COLO829 (cell line): Measurements from ENCODE around the gene ZFHX3.

ENCODE experiments used
- DNase-seq: peaks from one replicate; pipeline ENCODE4 v3.0.0; 2012; ENCODE audit warnings: low spot score

The ZFHX3 gene

DNA sequence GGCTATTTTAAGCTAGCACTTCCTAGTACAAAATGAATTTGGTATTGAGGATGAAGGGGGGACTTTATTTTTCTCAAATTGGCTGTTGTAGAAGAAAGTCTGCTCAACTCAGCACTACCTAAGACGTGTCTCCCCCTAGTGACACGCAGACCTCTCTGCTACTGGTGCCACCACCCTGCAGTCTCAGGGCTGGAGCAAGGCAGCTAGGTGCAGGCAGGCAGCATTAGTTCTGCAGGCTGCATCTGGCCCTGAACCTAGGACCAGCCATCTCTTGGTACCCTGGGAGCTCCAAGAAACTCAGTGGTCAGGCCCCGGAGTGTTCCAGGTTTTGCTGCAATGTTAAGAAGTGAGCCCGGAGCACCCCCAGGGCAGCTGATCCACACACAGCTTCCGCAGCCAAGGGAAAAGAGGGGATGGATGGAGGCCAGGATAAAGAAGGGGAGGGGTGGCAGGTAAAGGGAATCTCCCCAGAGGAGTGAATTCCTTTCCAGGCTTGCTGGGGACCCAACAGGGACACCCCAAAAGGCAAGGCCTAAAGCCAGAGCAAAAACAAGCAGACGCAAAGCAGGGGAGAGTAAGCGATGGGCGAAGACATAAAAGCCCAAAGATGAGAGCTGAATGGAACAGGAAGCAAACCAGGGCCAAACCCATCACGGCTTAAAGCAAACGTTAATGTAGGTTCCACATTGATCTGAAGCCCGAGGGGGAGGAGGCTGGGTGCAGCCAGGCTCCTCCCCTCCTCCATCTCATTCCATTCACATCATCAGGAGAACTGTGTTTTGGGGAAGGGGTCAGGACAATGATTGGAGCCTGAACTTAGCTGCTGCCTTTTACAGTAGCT lies 200.5 kb downstream of the ZFHX3 start:
- no peak for DNase-seq

DNA sequence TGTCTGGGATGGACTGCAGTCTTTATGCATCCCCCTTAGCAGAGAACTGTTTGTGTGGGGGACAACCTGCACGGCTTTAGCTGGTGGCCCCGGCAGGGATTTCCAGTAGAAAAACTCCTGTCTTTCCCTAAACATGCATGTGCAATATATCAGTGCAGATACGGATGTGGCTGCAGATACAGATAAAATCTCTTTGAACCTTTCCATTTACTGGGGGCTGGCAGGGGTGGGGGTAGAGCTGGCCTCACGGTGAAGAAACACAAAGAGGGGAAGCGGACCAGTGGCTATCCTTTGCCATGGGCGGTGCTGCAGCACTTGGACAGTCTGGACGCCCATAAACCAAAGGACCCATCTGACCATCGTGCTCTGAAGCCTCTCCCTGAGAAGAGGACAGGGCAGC lies 201.3 kb downstream of the ZFHX3 start:
- DNase-seq, result no peak

DNA sequence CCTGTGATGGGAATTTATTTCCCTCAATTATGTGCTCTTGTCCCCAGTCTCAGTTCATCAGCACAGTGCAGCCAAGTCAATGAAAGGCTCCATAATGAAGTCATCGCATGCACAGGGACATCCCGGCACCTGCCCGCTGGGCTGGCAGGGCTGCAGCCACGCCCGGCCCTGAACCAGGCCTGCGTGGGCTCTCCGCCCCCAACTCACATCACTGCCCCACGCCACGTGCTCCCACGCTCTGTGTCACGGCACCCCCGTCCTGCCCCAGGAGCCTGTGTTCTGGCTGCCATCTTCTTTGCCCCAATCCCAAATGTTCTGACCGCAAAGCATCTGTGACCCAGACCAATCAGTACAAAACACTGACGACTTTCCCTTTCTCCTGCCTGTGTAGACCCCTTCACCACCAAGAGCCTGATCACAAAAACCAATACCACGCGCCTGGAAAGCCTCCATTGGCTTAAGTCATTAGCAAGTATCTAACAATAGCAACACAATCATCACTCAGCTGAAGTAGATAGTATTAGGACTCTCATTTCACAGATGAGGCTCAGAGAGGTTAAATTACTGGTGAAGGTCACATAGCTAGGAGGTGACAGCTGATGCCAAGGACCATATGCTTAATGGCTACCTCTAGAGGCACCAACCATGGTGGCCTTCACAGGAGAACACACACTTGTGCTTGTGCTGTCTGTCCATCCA lies 202.5 kb downstream of the ZFHX3 start:
- DNase-seq, result no peak

DNA sequence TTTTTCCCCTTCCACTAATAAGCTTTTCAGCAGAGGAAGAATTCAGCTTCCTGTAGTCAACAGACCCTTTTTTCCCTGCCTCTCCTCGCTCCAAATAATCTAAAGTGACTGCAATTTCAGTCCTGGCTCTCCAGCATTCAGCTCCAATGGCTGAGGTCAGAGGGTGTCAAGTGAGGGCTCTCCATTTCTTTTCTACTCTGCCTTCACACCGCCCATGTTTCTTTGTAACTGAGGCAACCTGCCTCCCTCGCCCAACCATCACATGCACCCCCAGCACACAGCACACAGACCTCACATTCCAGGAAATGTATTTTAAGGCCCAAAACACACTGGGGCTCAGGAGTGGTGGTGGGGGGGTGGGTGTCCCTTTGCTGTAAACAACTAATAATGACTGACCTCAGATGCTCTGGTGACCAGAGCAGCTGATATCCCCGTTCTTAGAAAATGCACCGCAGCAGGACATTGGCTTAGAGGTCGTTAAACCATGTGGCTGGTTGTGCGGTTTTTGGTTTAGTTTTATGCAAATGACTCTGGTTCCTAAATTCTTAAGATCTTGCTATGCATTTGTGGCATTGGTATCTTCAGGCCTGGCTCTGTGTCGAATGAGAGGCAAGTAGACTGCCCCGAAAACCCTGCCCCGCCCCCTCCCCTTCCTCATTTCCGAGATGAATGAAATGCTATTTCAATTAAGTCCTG lies 203.6 kb downstream of the ZFHX3 start:
- no peak for DNase-seq

DNA sequence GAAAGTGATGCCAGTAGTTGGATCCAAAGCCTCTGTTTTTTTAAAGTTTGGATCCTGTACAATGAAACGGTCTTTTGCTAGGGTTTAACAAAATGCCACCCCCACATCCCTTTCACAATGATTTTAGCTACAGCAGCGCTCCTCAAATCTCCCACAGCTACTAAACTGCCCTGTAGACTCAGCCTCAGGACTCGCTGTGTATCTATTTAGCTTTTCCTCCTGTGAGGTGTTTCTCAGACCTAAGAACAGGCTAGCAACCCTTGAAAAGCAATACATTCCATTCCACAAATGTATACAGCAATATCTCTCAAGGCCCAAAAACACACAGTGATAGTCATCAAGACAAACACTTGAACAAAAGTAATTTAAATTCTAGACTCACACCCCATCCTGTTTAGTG lies 206.4 kb downstream of the ZFHX3 start:
- DNase-seq, result no peak

DNA sequence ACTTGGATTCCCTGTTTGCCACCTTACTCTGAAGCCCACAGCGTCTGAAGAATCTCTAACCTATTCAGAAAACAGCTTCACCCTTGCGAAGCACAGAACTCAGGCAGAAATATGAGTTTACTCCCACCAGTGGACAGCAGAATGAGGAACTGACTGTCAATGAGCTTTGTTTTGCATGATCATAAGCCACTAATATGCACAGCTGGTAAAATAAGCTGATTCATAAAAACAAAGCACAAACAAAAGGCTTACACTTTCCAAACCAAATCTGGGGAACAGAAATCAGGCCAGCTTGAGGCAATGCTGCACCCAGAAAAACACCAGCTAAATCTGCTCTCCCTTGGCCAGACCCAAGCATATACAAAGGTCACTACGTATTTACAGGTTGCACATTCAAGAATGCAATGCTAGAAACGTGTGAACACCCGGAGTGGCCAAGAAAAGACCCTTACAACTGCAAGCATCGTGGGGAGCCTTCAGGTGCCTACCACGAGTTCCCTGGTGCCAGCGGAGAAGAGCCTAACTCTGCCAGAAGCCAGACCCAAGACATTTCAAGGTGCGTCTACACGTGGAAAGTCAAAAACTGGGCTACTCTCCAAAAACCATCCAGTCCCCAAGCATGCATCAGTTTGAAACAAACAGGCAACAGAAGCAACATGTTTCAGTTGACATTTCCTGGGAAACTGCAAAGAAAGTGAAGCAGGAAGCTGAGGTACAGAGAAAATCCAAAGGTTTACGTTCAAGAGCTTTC lies 207.1 kb downstream of the ZFHX3 start:
- no peak for DNase-seq

DNA sequence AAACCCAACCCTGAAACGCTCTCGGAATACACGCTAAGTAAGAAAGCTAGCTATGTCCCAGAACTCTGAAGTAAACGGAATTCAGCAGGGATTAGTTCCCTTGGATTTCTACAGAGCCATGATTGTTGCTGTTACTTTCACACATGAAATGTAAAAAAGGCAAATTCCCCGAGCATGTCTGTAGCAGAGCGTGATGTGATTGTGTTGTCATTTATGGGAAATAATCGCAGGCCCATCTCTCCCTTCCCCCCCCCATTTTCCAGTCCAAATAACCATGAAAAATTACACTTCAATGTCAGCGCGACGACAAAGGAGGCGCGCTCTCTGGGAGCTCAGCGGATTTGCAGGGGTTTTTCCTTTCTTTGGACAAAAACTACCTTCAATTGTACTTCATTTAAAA lies 209.0 kb downstream of the ZFHX3 start:
- no peak for DNase-seq

DNA sequence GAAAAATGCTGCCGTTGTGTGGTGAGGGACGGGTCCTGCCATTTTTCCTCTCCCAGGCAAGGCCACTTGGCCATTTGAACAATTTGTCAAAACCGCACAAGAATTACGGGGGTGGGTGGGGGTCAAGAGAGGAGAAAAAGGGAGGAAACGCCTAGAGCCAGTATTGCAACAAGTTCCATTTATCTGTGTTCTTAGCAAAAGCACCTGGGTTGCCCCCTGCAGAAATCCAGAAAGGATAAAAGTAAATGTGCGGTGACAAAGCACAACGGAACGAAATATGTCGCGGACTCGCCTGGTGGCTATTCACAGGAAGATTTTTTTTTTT lies 209.4 kb downstream of the ZFHX3 start:
- no peak for DNase-seq

DNA sequence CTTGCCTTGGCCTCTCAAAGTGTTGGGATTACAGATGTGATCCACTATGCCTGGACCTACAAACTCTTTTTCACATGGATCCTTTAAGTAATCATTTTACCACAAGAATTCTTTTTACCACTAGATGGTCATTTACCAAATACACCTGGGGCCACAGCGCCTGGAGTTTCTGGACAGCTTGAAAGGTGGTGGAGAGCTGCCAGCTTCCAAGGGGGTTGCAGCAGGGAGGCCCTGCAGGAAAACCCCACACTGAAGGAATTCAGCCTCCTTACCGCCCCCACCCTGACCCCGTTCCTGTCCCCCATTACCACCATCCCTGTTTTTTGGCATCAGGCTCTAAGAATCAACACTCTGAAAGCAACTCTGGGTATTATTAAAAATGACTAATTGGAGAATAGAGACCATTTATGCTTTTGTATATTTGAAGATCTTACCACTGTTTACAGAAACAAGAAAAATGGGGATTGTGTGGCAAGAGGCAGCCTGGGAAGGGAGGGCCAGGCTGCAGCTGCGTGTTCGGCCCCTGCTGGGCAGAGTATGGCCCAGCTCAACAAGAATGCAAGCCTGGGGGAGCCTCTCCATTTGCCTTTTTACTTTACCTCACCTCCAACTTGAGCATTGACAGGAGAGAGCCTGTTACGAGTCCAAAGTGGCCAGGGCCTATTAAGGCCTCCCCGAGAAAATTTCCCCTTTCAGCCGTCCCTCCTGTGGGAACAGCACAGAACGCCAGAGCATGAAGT lies 209.9 kb downstream of the ZFHX3 start:
- DNase-seq, result no peak

DNA sequence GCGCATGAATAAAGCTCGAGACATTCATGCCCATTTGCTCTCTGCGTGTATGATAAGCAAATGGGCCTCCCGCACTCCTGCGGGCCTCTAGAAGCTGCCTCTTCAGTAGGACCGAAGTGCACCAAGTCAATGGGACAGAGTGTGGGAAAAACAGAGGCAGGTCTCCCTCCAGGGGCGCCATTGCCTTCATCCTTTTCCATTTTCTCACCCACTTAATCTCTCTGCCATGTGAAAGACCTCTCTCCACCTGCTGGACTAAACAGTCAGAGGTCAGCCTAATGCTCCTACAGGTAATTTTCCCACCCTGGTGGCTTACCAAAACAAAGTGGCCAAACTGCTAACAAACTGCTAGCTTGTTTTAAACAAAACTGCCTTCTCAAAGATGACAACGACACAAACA lies 210.9 kb downstream of the ZFHX3 start:
- no peak for DNase-seq

DNA sequence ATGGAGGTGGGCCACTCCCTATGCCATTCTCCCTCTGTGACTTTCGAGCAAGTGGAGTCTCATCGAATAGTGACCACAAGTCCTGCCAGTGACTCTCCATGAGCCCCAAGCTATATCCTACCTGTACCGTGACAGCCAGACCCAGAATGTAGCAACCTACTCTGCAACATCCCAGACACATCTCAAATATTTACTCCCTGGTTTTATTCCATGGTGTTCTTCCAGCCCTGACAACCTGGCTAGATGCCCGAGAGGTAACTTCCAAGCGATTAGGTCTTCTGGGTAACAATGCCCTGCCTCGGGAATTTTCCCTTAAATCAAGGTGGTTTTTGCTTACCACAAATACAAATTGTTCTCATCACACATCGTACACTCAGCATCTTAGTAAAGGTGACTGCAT lies 211.7 kb downstream of the ZFHX3 start:
- DNase-seq, result no peak

DNA sequence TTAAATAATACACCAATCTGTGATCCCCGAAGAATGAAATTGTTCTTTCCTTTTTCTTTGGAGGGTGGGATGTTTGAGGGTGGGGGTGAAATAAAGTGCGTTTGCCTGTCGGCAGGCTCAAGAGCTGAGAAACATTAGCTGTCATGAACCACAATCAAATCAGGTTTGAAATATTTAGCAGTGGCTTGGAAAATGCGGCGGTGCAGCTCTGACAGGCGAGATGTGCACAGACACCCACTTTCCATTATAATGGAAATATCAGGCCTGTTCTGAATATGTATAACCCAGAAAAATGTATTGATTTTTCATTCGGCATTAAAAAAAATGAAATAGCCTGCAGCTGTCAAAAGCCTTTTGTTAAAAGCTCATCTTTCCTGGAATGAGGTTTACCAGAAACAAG lies 212.8 kb downstream of the ZFHX3 start:
- DNase-seq, result no peak

DNA sequence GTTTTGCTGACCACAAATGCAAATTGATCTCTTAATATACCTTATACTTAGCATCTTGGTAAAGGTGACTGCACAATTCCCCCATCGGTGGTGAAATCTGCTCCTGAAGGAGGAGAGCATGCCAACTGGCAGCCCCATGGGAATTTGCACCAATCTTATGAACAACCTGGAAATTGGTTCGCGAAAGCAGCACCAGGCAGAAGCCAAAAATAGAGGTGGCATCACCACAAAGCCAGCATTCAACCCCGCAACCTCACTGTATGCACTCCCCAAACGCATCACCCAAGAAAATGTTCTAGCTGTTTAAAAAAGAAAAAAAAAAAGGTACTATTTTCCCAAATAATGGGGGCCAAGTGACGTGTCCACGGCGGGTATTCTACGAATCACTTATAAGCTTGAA lies 213.4 kb downstream of the ZFHX3 start:
- DNase-seq, result no peak

DNA sequence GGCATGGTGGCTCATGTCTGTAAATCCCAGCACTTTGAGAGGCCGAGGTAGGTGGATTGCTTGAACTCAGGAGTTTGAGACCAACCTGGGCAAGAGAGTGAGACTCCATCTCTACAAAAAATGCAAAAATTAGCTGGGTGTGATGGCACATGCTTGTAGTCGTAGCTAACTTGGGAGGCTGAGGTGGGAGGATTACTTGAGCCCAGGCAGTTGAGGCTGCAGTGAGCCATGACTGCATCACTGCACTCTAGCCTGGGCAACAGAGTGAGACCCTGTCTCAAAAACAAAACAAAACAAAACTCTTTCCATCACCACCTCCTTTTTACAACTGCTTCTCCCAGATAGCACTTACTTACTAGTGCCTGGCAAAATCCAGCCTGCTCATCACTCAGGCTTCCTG lies 214.0 kb downstream of the ZFHX3 start:
- no peak for DNase-seq

DNA sequence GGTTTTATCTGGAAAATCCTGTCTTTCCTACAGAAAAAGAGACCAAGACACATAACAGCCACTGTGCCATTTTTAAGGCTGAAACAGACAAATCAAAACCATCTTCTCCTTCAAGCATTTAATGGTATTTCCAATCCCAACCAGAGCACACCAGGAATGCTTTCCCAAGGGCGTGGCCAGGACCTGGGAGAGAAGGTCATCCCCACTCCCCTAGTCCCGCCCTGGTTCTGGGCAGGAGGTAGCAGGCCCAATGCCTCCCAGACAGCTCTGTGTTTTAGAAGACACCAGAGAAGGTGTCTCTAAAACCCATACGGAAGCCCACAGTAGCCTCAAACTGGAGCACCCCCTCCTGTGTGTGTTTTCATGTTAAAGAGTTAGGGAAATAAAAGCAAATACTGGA lies 214.4 kb downstream of the ZFHX3 start:
- no peak for DNase-seq

DNA sequence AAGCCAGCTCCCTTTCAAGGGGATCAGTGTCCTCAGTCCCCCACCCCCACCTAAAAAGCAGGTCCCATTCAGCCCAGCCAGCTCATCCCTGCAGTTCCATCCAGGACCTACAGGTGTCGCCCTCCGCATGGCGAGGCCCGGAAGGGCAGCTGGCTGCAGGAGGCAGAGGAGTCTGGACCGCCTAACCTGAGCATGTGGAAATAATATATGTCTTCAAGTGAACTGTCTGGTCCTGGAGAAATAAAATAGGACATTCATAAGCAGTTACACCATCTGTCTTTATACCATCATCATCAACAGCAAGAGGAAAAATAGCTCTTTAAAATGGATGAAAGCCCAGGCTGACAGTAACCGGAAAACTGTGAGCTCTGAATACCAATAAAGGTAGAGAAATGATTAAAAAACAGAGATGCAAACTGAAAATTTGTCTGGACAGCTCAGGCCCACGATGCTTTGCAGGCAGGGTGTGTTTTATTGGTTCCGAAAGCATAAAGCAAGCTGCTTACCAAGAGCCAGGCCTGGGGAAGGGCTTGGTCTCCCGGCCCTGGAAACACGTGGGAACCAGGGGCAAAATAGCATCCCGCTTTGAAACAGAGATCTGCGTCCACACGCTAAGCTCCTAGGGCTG lies 215.2 kb downstream of the ZFHX3 start:
- DNase-seq, result peak; percentile 50

DNA sequence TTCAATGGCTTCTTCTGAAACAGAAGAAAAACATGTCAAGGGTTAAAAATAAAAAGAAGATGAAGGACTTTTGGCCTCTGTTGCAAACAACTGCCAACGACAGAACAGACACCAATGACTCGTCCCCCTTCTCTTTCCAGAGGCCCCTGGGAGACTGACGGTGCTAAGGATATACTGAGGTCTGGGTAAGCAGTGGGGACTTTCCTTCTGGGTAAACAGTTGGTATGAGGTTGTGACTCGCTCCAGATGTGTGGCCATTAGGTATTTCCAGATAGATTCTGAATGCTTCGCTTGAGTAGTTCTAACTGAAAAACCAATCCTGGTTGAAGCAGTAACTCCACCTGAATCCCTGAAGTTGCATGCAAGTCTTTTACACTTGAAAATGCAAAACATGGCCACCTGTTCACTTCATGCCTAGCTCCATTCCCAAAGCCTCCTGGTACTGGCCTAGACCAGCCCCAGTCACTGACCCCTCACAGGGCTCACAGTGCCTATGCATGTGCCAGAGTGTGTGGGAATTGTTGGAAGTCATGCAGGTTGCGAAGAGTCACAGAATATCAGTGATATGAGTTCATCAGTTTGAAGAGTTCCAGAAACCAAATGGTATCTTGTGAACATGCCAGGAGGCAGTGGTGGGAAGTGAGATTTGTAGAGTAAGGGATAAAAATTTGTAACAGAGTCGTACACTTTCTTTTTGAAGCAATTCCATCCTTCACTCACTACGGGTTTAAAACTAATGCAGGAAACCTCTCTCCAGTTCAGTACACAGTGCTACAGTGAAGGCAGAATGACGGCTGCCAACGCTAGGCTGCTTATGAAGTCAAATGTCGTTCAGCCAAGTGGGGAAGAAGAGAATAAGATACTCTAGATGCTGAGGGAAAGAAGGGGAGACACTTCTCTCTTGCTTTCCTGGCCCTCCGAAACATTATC lies 217.8 kb downstream of the ZFHX3 start:
- DNase-seq, result no peak

DNA sequence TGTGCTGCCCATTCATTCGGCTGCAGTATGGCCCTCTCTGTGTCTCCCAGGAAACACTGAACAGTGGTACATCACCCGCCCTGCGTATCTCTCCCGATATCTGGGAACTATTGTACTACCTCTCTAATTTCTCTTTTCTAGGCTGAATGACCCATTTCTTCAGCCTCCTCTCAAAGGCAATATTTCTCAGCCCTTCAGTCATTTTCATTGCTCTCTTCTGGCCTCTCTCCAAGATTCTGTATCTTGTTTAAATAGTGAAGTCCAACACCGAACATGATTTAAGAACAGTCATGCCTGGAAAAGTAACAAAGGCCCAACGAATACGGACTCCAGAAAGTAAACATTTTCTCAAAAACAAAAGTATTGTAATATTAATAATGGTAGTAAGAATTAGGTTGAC lies 220.1 kb downstream of the ZFHX3 start:
- no peak for DNase-seq

DNA sequence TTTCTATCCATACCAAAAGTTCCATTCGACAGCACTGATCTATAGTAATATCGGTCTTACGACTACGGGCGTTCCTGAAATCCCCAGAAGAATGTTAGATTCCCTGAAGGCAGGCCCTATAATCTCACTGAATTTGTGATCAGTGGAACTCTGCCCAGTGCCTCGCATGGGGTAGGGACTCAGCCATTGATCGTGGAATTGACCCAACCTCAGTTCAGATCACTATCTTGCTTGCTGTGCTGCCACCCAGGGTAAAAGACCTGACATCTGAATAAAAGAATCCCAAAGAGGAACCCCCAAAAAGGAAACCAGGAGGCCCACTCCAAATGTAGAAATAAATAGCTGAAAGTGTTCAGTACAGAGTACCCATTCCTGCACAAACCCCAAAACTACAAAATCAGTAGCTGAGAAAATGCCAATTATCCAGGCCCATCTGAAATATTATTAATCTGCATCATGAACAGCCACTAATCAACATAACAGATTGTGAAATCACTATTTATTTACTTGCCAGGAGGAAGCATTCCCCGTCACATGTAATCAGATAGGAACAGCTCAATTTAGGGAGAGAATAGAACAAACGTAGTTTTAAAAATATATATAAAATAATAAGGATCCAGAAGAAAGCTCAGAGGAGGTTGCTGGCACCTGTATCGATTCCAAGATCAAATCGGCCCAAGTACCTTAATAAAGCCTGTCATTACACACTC lies 221.9 kb downstream of the ZFHX3 start:
- DNase-seq, result no peak

DNA sequence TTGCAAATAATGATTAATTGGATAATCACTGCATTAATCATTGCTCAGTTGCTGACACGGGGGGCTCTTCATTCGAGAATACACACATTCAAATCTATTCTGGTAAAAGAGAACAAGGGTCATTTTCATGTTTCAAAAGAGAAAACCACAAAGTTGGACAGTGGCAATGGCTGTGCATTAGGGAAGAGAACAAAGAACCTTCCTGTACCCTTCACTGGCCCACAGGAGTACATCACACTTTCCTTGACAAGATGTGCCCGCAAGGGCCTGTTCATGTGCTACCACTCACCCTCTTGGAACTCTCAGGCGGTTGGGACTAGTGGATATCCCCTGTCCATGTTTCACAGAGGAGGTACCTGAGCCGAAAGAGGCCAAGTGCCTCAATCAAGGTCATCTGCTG lies 223.2 kb downstream of the ZFHX3 start:
- DNase-seq, result peak; percentile 38
